ENCODE measurements around the gene LMNB1.

- no peak for TF ChIP-seq POLR2AphosphoS5 (IDR thresholded peaks at IDR 0.05; ENCODE audit: low read depth, low read length)
- no peak for TF ChIP-seq SPI1 (IDR thresholded peaks at IDR 0.05; ENCODE audit: low read depth, low read length)
- TF ChIP-seq TAF1 (IDR thresholded peaks at IDR 0.05; ENCODE audit: low read depth, low read length), result no peak
- TF ChIP-seq POLR2A (IDR thresholded peaks at IDR 0.05; ENCODE audit: low read depth, low read length), result no peak
Measured at GRCh38 chr5:126819253-126819652, 42.3 kb downstream of the LMNB1 start.
